GM18907 (cell line): ENCODE measurements around the gene TBC1D1.

Experiments used
- ATAC-seq: cut with Tn5 transposase; IDR thresholded peaks from one replicate; pipeline ENCODE4 v1.9.1; 2021; ENCODE audit warnings: mild to moderate bottlenecking, moderate library complexity; ENCODE audit not compliant: unreplicated experiment

The TBC1D1 gene

GRCh38 chr4:37884855-37885487, 5.9 kb upstream of the TBC1D1 start:
- no peak for ATAC-seq

GRCh38 chr4:37885496-37885895, 5.4 kb upstream of the TBC1D1 start:
- peak; percentile 37 for ATAC-seq

GRCh38 chr4:37889849-37890800, 759 bp upstream of the TBC1D1 start:
- ATAC-seq: peak; percentile 28

- ATAC-seq: peak; percentile 63
These were observed 626 bp downstream of the TBC1D1 start for GRCh38 chr4:37891260-37892159.

GRCh38 chr4:37892641-37893040, 1.8 kb downstream of the TBC1D1 start:
- ATAC-seq: peak; percentile 45

GRCh38 chr4:37893164-37893563, 2.3 kb downstream of the TBC1D1 start:
- ATAC-seq: no peak

- ATAC-seq: no peak
These were observed 4.4 kb downstream of the TBC1D1 start for GRCh38 chr4:37895271-37895670.

- no peak for ATAC-seq
These were observed 5.4 kb downstream of the TBC1D1 start for GRCh38 chr4:37896206-37896860.

- no peak for ATAC-seq
These were observed 11.3 kb downstream of the TBC1D1 start for GRCh38 chr4:37902212-37902611.

- no peak for ATAC-seq
These were observed 12.1 kb downstream of the TBC1D1 start for GRCh38 chr4:37902738-37903693.

GRCh38 chr4:37903901-37904300, 13.0 kb downstream of the TBC1D1 start:
- ATAC-seq: no peak

- no peak for ATAC-seq
These were observed 13.9 kb downstream of the TBC1D1 start for GRCh38 chr4:37904824-37905223.

GRCh38 chr4:37905533-37906169, 14.8 kb downstream of the TBC1D1 start:
- no peak for ATAC-seq

- ATAC-seq: no peak
These were observed 17.8 kb downstream of the TBC1D1 start for GRCh38 chr4:37908488-37909331.

- no peak for ATAC-seq
These were observed 18.6 kb downstream of the TBC1D1 start for GRCh38 chr4:37909332-37910090.

GRCh38 chr4:37910091-37910486, 19.2 kb downstream of the TBC1D1 start:
- ATAC-seq: no peak

- ATAC-seq: no peak
These were observed 23.7 kb downstream of the TBC1D1 start for GRCh38 chr4:37914539-37914938.
